ENCODE measurements around the gene STXBP5.

STXBP5 gene

DNA sequence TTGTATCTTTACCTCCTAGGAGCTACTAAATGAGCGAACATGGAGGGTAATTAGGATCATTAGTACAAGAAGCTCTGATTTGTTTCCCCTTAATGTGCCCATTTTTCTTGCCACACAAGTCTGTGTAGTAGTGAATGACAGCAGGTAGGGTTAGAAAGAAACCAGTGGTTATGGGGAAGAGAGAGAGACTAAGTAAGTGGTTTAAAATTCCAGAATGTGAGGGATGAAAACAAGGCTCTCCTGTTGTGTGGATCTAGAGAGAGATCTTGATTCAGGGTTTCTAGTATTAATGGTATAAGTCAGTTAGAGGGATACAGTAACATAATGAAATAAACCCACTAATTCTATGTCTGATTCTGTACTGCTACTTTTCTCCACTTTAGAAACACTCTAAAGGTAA is 22.7 kb downstream of the STXBP5 start:
- DNase-seq (ENCODE audit: extremely low read depth, low read depth), result no peak
- TF ChIP-seq, protein P1, sequence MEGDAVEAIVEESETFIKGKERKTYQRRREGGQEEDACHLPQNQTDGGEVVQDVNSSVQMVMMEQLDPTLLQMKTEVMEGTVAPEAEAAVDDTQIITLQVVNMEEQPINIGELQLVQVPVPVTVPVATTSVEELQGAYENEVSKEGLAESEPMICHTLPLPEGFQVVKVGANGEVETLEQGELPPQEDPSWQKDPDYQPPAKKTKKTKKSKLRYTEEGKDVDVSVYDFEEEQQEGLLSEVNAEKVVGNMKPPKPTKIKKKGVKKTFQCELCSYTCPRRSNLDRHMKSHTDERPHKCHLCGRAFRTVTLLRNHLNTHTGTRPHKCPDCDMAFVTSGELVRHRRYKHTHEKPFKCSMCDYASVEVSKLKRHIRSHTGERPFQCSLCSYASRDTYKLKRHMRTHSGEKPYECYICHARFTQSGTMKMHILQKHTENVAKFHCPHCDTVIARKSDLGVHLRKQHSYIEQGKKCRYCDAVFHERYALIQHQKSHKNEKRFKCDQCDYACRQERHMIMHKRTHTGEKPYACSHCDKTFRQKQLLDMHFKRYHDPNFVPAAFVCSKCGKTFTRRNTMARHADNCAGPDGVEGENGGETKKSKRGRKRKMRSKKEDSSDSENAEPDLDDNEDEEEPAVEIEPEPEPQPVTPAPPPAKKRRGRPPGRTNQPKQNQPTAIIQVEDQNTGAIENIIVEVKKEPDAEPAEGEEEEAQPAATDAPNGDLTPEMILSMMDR (IDR thresholded peaks at IDR 0.05; ENCODE audit: low read depth, low read length), result no peak

GRCh38 chr6:147227770-147228320 is 23.6 kb downstream of the STXBP5 start:
- TF ChIP-seq, protein P1 (IDR thresholded peaks at IDR 0.05; ENCODE audit: low read depth, low read length), result no peak
- no peak for DNase-seq (ENCODE audit: extremely low read depth, low read depth)

- DNase-seq (ENCODE audit: extremely low read depth, low read depth), result no peak
- TF ChIP-seq, protein P1 (IDR thresholded peaks at IDR 0.05; ENCODE audit: low read depth, low read length), result no peak
Observed at GRCh38 chr6:147231589-147231988, 27.4 kb downstream of the STXBP5 start.

DNA sequence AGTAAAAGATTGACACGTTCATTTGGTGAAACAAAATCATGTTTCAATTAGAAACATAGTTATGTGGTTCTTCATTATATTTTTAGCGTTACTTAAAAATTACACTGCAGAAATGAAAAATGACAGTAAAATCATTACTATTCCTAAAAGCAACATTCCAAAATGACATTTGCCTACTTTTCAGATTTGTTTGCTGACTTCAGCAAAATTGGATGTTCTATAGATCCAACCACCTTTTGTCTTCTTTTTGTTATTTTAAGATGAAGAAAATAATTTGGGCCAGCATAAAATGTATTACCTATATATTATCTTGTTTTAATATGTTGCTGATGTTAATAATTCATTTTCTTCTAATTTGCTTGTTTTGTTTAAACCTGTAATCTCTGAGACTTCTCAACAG is 30.5 kb downstream of the STXBP5 start:
- DNase-seq (ENCODE audit: extremely low read depth, low read depth), result no peak
- TF ChIP-seq, protein P1 (IDR thresholded peaks at IDR 0.05; ENCODE audit: low read depth, low read length), result no peak

GRCh38 chr6:147238164-147238563 is 33.9 kb downstream of the STXBP5 start:
- no peak for DNase-seq (ENCODE audit: extremely low read depth, low read depth)
- TF ChIP-seq, protein P1 (IDR thresholded peaks at IDR 0.05; ENCODE audit: low read depth, low read length), result no peak

GRCh38 chr6:147238906-147239305 is 34.7 kb downstream of the STXBP5 start:
- no peak for DNase-seq (ENCODE audit: extremely low read depth, low read depth)
- TF ChIP-seq, protein P1 (IDR thresholded peaks at IDR 0.05; ENCODE audit: low read depth, low read length), result no peak

GRCh38 chr6:147244832-147245231 is 40.6 kb downstream of the STXBP5 start:
- DNase-seq (ENCODE audit: extremely low read depth, low read depth), result no peak
- TF ChIP-seq, protein P1 (IDR thresholded peaks at IDR 0.05; ENCODE audit: low read depth, low read length), result no peak

Measured in AG09319 (cell line).